ENCODE measurements around the gene UTP25.

UTP25 gene

GRCh38 chr1:209807509-209807908 lies 20.3 kb upstream of the UTP25 start:
- no peak for DNase-seq

- no peak for DNase-seq
Observed at GRCh38 chr1:209808059-209808581, 19.7 kb upstream of the UTP25 start.

DNA sequence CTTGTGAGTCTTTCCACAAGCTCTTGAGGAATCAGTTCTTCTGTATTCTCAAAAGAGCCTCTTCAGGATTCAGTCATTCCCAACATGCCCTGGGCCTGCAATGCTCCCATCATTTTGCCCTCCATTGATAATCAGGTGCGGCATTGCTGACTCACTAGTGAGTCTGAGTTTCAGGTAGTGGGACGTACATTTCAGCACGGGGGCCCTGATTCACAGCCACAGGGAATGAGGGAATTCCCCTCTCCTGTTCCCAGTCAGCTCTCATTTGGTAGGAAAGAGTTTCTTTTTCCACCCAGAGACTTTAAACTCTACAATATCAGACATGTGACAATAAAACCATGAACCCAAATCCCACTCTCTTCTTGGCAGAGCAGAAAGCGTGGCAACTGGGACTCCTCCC lies 18.2 kb upstream of the UTP25 start:
- no peak for DNase-seq

DNA sequence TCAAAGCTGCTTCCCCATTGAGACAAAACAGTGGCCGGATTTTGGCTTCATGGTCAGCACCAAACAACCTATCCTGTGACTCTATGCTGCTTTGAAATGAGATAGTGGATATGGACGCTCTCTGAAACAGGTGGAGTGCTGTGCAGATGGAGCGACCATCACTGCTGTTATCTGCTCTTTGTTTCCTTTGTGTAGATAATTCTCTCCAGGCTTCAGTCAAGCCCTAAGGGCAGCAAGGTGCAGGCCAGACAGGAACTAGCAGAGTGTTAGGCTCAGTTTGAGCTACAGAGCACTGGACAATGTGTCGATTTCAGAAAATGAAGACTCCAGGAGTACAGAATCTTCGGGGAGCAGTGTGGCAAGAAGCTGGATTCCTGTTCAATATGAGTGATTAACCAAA lies 17.0 kb upstream of the UTP25 start:
- no peak for DNase-seq

- DNase-seq, result no peak
Observed at GRCh38 chr1:209813902-209814301, 13.9 kb upstream of the UTP25 start.

DNA sequence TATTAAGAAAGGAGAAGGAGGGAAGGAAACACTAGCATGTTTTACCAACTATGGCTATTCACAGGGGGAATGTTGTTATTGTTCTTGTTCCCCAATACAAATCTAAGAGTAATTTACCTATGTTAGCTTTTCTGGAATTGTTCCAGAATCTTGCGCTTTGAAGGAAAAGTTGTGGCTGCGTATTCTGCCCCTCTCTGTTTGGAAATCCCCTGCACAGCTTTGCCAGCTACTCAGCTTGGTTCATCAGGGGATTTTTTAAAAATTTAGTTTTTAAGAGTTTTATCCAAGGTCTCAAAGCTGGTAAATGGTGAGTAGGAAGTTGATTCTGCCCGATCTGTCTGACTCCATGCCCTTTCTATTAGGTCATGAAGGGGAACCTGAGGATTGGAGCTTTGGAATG lies 12.3 kb upstream of the UTP25 start:
- DNase-seq, result no peak

- DNase-seq, result no peak
Observed at GRCh38 chr1:209815931-209816341, 11.8 kb upstream of the UTP25 start.

DNA sequence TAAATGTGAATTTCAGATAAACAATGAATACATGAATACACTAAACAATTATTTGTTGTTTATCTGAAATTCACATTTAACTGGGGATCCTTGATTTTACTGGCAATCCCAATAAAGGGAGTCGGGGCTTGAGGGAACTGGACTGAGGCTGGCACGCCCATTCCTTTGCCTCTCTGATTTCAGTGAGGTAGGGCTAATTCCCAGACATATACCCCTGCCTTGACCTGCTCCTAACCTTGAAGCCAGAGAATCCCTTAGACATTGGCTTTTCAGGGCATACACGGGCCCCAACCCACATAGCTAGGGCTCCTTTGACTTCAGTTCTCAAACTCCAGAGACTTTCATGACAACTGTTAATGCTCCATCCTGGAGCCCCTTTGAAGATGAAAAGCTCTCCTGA lies 10.8 kb upstream of the UTP25 start:
- no peak for DNase-seq

- no peak for DNase-seq
Observed at GRCh38 chr1:209817691-209818090, 10.1 kb upstream of the UTP25 start.

GRCh38 chr1:209819058-209819457 lies 8.7 kb upstream of the UTP25 start:
- DNase-seq, result no peak

DNA sequence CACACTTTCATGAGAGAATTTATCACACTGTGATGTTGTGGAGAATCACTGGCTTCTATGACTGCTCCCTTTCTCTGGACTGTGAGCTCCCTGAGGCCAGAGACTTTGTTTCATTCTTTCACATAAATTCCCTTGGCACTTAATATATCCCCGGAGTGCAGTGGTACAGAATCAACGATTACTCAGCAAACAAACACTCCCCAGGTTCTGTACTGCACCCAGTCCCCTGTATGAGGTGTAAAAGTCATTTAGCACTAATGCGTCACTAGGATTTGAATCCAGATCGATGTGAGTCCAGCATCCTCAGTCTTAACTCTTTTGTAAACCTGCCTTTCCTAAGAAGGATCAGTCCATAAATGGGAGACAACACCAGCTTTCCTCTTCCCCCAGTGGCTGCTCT lies 6.8 kb upstream of the UTP25 start:
- no peak for DNase-seq

DNA sequence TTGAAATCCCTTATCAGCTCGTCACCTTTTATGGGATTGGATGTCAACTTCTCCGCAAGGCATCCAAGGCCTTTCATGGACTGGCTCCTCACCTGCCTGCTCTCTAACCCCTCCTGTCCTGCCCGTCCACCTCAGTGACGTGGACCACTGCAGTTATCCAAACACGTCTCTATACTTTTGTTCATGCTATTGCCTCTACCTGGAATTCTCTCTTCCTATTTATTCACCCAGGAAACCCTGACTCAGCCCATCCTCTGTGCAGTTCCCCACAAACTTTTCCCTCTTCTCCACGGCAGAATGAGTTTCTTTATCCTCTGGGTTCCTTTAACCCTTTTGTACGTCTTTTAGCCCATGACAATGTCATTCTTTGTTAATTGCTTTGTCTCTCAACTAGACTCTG lies 5.1 kb upstream of the UTP25 start:
- no peak for DNase-seq

GRCh38 chr1:209823143-209824041 lies 4.4 kb upstream of the UTP25 start:
- no peak for DNase-seq

DNA sequence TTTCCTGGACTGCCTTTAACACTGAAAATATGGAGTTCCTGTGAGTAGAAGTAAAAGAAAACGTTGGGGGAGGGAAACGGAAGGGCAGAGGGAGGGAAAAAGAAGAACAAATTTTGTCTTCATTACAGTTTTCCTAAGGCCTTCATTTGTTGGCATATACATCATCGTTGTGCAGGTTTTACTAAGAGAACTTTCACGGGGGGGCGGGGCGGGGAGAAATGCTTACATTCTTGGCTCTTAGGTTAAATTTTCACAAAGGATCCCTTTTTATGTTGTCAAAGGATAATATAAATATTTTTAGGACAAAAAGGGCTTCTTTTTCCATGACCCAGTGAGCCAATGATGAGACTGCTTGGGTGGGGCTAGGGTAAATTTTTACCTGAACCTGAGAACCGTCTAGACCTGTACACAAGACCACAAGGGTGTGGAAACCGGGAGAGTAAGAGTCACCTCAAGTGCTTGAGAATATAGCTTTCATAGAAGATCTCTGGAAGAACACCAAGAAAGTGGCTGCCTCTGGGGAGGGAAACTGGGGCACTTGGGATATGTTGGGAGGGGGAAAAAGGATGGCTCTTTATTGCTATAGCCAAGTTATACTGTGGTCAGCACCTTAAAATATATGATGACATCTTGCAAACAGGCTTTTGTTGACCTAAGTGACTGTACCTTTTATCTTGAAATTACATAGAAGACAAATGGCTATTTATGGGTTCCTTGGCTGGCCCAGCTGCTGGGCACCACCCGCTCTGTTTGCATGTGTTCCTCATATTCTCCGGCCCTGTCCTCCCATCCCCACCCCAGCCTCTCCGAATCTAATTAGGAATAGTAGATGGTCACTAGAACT lies 2.0 kb upstream of the UTP25 start:
- DNase-seq, result no peak

- no peak for DNase-seq
Observed at GRCh38 chr1:209829716-209830115, 1.9 kb downstream of the UTP25 start.

DNA sequence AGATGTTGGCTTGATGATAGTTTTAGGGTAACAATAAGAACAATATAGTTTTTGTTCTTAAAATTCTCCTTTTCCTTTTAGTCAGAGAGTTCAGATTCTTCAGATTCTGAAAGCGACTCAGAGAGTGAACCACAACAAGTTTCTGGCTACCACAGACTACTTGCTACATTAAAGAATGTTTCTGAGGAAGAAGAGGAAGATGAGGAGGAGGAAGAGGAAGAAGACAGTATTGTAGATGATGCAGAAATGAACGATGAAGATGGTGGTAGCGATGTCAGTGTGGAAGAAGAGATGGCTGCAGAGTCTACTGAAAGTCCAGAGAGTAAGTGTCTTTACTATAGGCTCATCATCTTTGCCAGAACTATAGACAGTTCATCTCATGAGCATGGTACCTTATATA lies 3.0 kb downstream of the UTP25 start:
- no peak for DNase-seq

- DNase-seq, result no peak
Observed at GRCh38 chr1:209831615-209832014, 3.8 kb downstream of the UTP25 start.

- DNase-seq, result no peak
Observed at GRCh38 chr1:209835782-209836298, 8.1 kb downstream of the UTP25 start.

GRCh38 chr1:209837671-209838070 lies 9.9 kb downstream of the UTP25 start:
- no peak for DNase-seq

- DNase-seq, result no peak
Observed at GRCh38 chr1:209838537-209838936, 10.8 kb downstream of the UTP25 start.

- no peak for DNase-seq
Observed at GRCh38 chr1:209839875-209840546, 12.2 kb downstream of the UTP25 start.

DNA sequence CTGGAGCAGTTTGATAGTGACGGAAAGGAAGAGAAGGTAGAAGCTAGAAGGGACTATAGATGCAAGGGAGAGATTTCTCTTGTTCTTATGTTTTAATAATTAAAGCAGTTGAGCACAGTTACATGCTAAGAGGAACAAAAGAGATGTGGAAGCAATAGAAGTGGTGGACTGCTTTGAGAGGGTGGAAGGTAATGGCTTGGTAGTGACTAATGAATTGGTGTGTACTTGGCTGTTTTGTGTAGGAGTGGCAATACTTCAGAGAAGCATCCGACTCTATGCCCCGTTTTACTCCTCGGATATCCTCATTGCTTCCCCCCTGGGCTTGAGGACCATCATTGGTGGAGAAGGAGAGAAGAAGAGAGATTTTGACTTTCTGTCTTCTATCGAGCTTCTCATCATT lies 12.8 kb downstream of the UTP25 start:
- DNase-seq, result no peak
